ENCODE data around the gene WIZ.

DNA sequence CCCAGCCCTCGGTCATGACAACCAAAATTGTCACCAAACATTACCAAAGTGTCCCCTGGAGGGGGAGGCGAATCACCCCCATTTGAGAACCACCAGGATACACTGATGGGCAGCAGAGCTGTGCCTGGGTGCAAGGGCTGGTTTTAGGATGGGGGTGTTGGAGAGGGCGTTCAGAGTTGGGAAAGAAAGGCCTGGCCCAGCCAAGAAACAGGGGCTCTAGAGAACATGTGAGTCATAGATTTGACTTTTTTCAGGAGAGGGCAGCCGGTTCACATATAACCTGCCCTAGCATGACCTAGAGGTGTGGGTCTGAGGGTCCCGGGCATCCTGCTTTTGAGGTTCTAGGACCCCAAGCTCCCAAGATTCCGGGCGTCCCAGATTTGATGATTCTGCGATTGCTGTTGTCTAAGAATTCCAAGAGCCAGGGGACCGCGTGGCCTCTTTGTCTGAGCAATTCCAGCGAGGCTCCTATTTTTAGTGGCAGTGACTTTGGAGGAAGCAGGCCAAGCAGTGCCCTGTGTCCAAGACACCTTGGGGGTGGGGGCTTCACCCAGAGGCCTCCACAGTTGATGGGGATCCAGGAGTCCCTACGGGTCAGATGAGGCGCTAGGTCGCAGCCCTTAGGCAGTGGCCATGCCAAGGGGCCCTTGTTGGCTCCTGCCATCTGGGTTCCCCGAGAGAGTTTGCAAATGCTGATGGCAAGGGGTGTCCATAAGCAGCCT is 5.1 kb downstream of the WIZ start:
- TF ChIP-seq, protein P1, sequence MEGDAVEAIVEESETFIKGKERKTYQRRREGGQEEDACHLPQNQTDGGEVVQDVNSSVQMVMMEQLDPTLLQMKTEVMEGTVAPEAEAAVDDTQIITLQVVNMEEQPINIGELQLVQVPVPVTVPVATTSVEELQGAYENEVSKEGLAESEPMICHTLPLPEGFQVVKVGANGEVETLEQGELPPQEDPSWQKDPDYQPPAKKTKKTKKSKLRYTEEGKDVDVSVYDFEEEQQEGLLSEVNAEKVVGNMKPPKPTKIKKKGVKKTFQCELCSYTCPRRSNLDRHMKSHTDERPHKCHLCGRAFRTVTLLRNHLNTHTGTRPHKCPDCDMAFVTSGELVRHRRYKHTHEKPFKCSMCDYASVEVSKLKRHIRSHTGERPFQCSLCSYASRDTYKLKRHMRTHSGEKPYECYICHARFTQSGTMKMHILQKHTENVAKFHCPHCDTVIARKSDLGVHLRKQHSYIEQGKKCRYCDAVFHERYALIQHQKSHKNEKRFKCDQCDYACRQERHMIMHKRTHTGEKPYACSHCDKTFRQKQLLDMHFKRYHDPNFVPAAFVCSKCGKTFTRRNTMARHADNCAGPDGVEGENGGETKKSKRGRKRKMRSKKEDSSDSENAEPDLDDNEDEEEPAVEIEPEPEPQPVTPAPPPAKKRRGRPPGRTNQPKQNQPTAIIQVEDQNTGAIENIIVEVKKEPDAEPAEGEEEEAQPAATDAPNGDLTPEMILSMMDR (IDR thresholded peaks at IDR 0.05): no peak
- TF ChIP-seq EP300 (IDR thresholded peaks at IDR 0.05) (no peak), POLR2A (IDR thresholded peaks at IDR 0.05) (no peak)
